GM18526 (cell line): Measurements from ENCODE around the gene KRT32.

Experiments used
- POLR2A ChIP-seq: IDR thresholded peaks from 3 replicates; pipeline ENCODE4 v1.6.1; 2011; ENCODE audit not compliant: insufficient read length; ENCODE audit errors: extremely low read depth

KRT32 gene

GRCh38 chr17:41466988-41467387 is at the start of gene KRT32:
Gene KRT32, minus strand, starts transcription at chr17:41467386. Its CDS starts 61 bp downstream, at chr17:41467325.
- TF ChIP-seq POLR2A, result no peak

- TF ChIP-seq POLR2A, result no peak
These were observed 49.7 kb upstream of the KRT32 start for GRCh38 chr17:41516830-41517283.

- TF ChIP-seq POLR2A, result no peak
These were observed 49.1 kb upstream of the KRT32 start for GRCh38 chr17:41516147-41516829.

GRCh38 chr17:41513168-41513547 is 46.0 kb upstream of the KRT32 start:
- no peak for TF ChIP-seq POLR2A

- TF ChIP-seq POLR2A, result no peak
These were observed 45.5 kb upstream of the KRT32 start for GRCh38 chr17:41512546-41513167.

GRCh38 chr17:41511716-41512115 is 44.5 kb upstream of the KRT32 start:
- no peak for TF ChIP-seq POLR2A

- no peak for TF ChIP-seq POLR2A
These were observed 43.9 kb upstream of the KRT32 start for GRCh38 chr17:41511116-41511515.

- no peak for TF ChIP-seq POLR2A
These were observed 43.3 kb upstream of the KRT32 start for GRCh38 chr17:41510251-41511065.

GRCh38 chr17:41507315-41507880 is 40.2 kb upstream of the KRT32 start:
- TF ChIP-seq POLR2A, result no peak

- no peak for TF ChIP-seq POLR2A
These were observed 38.9 kb upstream of the KRT32 start for GRCh38 chr17:41505809-41506767.

- no peak for TF ChIP-seq POLR2A
These were observed 38.0 kb upstream of the KRT32 start, which contains the start of gene KRT13 for GRCh38 chr17:41505007-41505808. Gene KRT13, minus strand, starts transcription at chr17:41505612. Its CDS starts 62 bp downstream, at chr17:41505550.

- TF ChIP-seq POLR2A, result no peak
These were observed 37.2 kb upstream of the KRT32 start for GRCh38 chr17:41504246-41504977.

GRCh38 chr17:41503202-41503601 is 36.0 kb upstream of the KRT32 start:
- no peak for TF ChIP-seq POLR2A
